Measurements from ENCODE around the gene SLC18B1.

The SLC18B1 gene

DNA sequence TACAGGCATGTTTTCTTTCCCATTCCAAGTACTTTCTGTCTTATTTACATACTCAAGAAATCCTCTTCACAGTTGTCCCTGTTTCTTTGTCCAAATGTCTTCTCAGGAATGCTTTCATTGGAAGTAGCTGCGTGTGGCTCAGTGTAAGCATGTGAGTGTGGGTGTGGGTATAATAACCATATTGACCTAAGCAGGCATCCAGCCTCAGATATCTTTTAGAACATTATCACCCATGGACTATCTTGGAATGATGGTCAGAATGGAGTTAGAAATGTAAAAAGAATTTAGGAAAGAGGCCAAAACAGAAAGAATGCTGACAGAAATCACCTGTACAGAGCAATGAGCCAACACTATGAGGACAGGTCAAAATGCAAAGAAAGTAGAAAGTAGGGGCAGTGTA is 57.2 kb downstream of the SLC18B1 start:
- DNase-seq: no peak

GRCh38 chr6:132736239-132736638 is 62.2 kb downstream of the SLC18B1 start:
- DNase-seq: no peak

GRCh38 chr6:132734694-132735236 is 63.7 kb downstream of the SLC18B1 start:
- DNase-seq: no peak

- no peak for DNase-seq
Measured at GRCh38 chr6:132733814-132734213, 64.6 kb downstream of the SLC18B1 start.

DNA sequence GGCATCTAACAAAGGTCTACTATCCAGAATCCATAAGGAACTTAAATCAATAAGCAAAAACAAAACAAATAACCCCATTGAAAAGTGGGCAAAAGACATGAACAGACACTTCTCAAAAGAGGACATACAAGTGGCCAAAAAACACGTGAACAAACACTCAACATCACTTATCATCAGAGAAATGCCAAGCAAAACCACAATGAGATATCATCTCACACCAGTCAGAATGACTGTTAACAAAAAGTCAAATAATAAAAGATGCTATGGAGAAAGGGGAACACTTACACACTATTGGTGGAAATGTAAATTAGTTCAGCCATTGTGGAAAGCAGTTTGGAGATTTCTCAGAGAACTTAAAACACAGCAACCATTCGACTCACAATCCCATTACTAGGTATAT is 65.2 kb downstream of the SLC18B1 start:
- DNase-seq: no peak

DNA sequence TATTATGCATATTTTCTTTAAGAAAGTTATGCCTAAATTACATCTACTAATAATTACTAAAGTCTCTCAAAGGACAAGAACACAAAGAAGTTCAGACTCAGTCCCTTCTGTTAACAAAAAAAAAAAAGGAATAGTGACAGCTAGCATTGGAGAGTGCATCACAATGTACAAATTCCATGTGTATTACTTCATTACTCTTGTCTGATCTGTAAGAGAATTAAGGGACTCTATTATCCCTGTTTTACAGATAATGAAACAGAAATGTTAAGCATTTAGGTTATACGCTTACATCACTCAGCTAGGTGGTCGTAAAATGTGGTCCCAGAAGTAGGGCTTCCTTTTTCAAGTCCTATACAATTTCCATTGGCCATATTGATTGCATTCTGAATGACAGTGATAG is 67.4 kb downstream of the SLC18B1 start:
- DNase-seq: no peak

DNA sequence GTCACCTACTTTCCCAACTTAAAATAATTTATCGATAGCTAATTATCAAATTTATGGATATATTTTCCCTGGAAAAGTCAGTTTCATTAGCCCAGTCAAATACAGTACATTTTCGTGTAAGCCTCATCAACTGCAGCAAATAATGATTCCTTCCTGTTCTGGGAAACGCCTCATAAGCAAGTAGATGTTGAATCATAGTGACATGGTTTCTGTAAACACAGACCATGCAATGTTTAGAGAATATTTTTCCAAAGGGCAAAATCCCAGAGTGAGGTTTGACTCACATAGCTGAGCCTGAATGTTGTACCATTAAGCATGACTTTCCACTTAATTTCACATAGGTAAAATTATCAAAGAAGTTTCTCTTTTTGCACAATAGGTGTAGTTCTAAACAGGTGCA is 67.9 kb downstream of the SLC18B1 start:
- DNase-seq: no peak

GRCh38 chr6:132728616-132729015 is 69.8 kb downstream of the SLC18B1 start:
- DNase-seq: no peak

- no peak for DNase-seq
Measured at GRCh38 chr6:132726608-132726975, 71.8 kb downstream of the SLC18B1 start.

- DNase-seq: no peak
Measured at GRCh38 chr6:132725947-132726607, 72.4 kb downstream of the SLC18B1 start.

GRCh38 chr6:132725471-132725870 is 73.0 kb downstream of the SLC18B1 start:
- no peak for DNase-seq

GRCh38 chr6:132719736-132720448 is 78.5 kb downstream of the SLC18B1 start:
- DNase-seq: no peak
